CD4-positive, alpha-beta T cell treated with Interleukin-15 for 1 hour (primary cell): ENCODE measurements around the gene ATF4.
"Not testable (repeated sequence)": the region's sequence is repeated elsewhere in the genome, so short reads cannot be mapped to it uniquely, and the experiment has no call there.

Source experiments
- DNase-seq: peaks from one replicate; pipeline ENCODE4 v3.0.0-alpha.2; 2020

ATF4 gene

GRCh38 chr22:39514373-39514973 is 5.9 kb upstream of the ATF4 start:
- peak; percentile 43 for DNase-seq

- DNase-seq: no peak
Observed at GRCh38 chr22:39515266-39516050, 4.9 kb upstream of the ATF4 start.

GRCh38 chr22:39517470-39517869 is 2.9 kb upstream of the ATF4 start:
- DNase-seq: no peak

- DNase-seq: no peak
Observed at GRCh38 chr22:39518144-39518786, 2.1 kb upstream of the ATF4 start.

- DNase-seq: no peak
Observed at GRCh38 chr22:39518996-39519680, 1.2 kb upstream of the ATF4 start.

GRCh38 chr22:39519681-39520225 is 609 bp upstream of the ATF4 start:
- DNase-seq: peak; percentile 97

- peak; percentile 76 for DNase-seq
Observed at GRCh38 chr22:39521106-39521885, 934 bp downstream of the ATF4 start.

- DNase-seq: not testable (repeated sequence)
Observed at GRCh38 chr22:39522091-39522490, 1.7 kb downstream of the ATF4 start.

GRCh38 chr22:39522567-39523300 is 2.4 kb downstream of the ATF4 start:
- no peak for DNase-seq

GRCh38 chr22:39524089-39524752 is 3.9 kb downstream of the ATF4 start:
- no peak for DNase-seq

GRCh38 chr22:39524753-39525657 is 4.6 kb downstream of the ATF4 start:
- DNase-seq: no peak

- no peak for DNase-seq
Observed at GRCh38 chr22:39525658-39525975, 5.3 kb downstream of the ATF4 start.

GRCh38 chr22:39526736-39527171 is 6.4 kb downstream of the ATF4 start:
- no peak for DNase-seq

- no peak for DNase-seq
Observed at GRCh38 chr22:39527481-39527961, 7.2 kb downstream of the ATF4 start.

- no peak for DNase-seq
Observed at GRCh38 chr22:39528080-39528661, 7.8 kb downstream of the ATF4 start.

- peak; percentile 90 for DNase-seq
Observed at GRCh38 chr22:39528681-39529486, 8.5 kb downstream of the ATF4 start.

- no peak for DNase-seq
Observed at GRCh38 chr22:39529487-39529851, 9.1 kb downstream of the ATF4 start.

GRCh38 chr22:39530116-39530515 is 9.8 kb downstream of the ATF4 start:
- DNase-seq: no peak
